HG02885 (cell line): ENCODE data around the gene ZNF79.

ENCODE experiments used
- ATAC-seq: cut with Tn5 transposase; IDR thresholded peaks from one replicate; pipeline ENCODE4 v1.9.1; 2021; ENCODE audit warnings: mild to moderate bottlenecking; ENCODE audit not compliant: unreplicated experiment, poor library complexity

Gene ZNF79

DNA sequence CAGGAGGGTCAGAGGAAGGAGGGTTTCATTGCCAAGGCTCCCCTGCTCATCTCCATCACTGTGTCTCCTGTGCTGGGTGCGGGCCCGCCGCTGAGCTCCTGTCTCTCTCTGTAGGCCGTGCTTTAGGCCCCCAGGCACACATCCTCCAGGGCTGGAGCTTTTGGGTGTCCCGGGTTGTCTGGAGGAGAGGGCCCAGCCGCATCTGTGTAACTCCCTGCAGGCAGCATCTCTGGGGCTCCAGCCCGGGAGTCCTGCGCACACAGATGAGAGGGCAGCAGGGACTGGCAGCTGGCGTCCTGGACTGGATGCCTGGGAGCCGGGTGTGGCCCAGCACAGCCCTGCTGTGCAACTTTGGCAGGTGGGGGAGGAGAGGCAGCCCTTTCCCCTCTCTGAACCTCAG lies 67.3 kb downstream of the ZNF79 start:
- no peak for ATAC-seq

DNA sequence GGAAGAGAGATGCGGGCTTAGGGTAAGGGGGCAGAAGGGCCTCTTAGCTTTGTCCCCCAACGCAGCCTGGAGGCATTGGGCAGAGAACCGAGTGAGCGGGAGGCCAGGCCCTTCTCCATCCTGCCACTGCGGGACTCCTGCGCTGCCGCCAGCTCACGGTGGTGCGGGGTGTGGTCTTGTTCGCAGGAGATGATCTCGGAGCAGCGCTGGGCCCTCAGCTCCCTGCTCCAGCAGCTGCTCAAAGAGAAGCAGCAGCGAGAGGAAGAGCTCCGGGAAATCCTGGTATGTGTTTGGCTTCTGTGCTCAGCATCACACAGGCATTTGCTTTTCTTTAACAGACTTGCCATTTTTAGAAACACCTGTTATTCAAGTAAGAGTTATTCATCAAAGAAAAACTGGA lies 68.4 kb downstream of the ZNF79 start:
- no peak for ATAC-seq

DNA sequence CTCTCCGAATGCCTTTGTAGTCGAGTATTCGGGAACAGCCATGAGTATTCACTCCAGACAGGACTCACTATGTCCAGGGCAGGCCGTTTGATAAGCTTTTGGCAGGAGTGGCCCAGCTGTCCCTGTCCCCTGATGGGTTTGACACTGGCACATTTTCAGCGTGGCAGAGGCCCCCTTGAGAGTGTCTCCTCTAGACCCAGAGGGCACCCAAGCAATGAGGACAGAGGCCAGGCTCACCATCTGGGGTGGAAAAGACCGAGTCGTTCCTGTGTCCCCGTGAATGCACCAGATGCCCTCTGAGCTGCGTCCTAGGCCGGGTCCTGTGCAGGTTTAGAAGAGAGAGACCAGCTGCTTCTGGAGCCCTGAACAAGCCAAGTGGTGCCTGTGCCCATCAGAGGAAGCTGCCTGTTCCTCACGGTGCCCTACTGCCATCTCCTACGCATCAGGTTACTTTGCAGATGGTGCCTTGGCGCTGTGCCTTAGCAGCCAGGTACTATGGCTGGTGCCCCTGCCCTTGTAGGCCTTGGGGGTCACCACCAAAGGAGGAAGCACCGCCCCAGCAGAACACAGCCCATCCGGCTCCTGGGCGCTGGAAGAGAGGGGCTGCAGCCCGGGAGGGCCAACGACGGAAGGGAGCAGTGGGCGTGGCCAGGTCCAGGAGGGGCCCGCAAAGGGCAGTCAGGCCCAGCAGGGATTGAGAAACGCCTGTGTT lies 69.6 kb downstream of the ZNF79 start:
- no peak for ATAC-seq

DNA sequence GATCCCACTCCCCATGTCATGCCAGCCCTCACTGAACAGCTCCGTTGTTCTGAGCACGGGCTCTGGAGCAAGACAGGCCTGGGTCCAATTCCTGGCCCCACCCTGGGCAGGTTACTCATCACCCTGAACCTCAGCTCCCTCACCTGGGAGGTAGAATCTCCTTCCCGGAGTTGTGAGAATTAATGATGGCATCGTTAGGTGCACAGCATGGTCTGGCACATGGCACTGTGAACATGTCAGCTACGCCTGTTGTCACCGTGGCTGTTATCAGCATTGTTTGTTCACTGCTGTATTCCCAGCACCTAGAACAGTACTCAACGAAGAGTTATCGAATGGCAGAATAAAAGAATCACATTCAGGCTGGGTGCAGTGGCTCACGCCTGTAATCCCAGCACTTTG lies 70.1 kb downstream of the ZNF79 start:
- no peak for ATAC-seq
